Pancreas (tissue), 10 donors: ENCODE measurements around the gene CACNB1. TPM values are rescaled to one million over a fixed set of nuclear protein-coding genes. Genes with fewer than 3 reads are reported as not detected.

Source experiments
- ATAC-seq, 4 donors: fragments of 200-7000 bp; cut with Tn5 transposase; one replicate each; pipeline versions ENCODE4 v1.8.0 to v1.9.1; 2020; ENCODE audit warnings: mild to moderate bottlenecking in 4 of 4, moderate library complexity in 4 of 4
- DNase-seq, 6 donors: peaks; one replicate each; pipeline ENCODE4 v3.0.0-alpha.2; 2020
- FAIRE-seq: peaks from 2 replicates; lab custom pipeline; 2012; peaks lifted over from hg19 to GRCh38; lab: Jason Lieb, UNC
- H3K27ac ChIP-seq, 4 donors: fragments of 200-600 bp; sonication (generic); 1 replicate in 3 of 4; 2 replicates in 1 of 4; pipeline versions ENCODE4 v1.5.0 to v1.8.0; 2020
- H3K27me3 ChIP-seq, 4 donors: fragments of 200-600 bp; one replicate each; pipeline ENCODE4 v1.8.0; 2021
- H3K36me3 ChIP-seq, 3 donors: fragments of 200-600 bp; sonication (generic) in 1 of 3; one replicate each; pipeline versions ENCODE4 v1.5.0 to v1.8.0; 2020 to 2021
- H3K4me1 ChIP-seq, 3 donors: fragments of 200-600 bp; one replicate each; pipeline ENCODE4 v1.8.0; 2021
- H3K4me3 ChIP-seq, 4 donors: fragments of 200-600 bp; sonication (generic) in 2 of 4; one replicate each; pipeline versions ENCODE4 v1.5.0 to v1.8.0; 2020 to 2021
- H3K9me3 ChIP-seq, 4 donors: fragments of 200-600 bp; one replicate each; pipeline ENCODE4 v1.8.0; 2021
- CTCF ChIP-seq, 4 donors: fragments of 200-600 bp; sonication (generic) in 3 of 4; IDR thresholded peaks; one replicate each; pipeline versions ENCODE4 v1.5.0 to v1.8.0; 2021; ENCODE audit warnings: antibody characterized with exemption in 4 of 4
- WGBS, 2 donors: extraction: QIAGEN DNeasy Blood & Tissue Kit; methylation state at CpG; one replicate each; pipeline ENCODE4 v1.1.7; 2013; 5-methylcytosine and 5-hydroxymethylcytosine counted together
- intact Hi-C, 3 donors: fragments of 100-400 bp; cut with DNase I; formaldehyde crosslinking; loops; one replicate each; pipeline versions ENCODE4 v1.11.1 to v1.14.2; 2022
- polyA plus RNA-seq, 2 donors: library from polyadenylated mRNA; stranded (reverse); fragments of 200-250 nt; gene quantifications; one replicate each; pipeline ENCODE4 v1.2.3, GENCODE V29; 2013
- total RNA-seq, 6 donors: library from RNA; stranded (reverse); fragmentation: NEBNext Ultra II Directional in 4 of 6; extraction: Animal tissue kit (Norgen Biotek cat#: 25700) in 4 of 6; gene quantifications; one replicate each; pipeline versions ENCODE4 v1.2.1 to v1.2.4, GENCODE V29; 2021 to 2023
- donor health status: healthy with polysubstance abuse.
- donor health status: DM: no; HTN: no; CAD: no; lungs with moderate emphysema.
- donor health status: DM: no; HTN: no; CAD: no.
- donor health status: control.
- donor health status: control.
- donor health status: Bipolar disorder and iron deficiency.
- donor health status: DM: yes; HTN: yes; CAD: no.
- donor health status: DM: no; HTN: no; CAD: no.
- donor health status: DM: no; HTN: no; CAD: no.
- donor health status: DM: yes; HTN: yes; CAD: no.

Gene CACNB1
- total and polyA plus RNA-seq, 8 donors, result 1.8 to 6.8 (median 2.9) TPM

DNA sequence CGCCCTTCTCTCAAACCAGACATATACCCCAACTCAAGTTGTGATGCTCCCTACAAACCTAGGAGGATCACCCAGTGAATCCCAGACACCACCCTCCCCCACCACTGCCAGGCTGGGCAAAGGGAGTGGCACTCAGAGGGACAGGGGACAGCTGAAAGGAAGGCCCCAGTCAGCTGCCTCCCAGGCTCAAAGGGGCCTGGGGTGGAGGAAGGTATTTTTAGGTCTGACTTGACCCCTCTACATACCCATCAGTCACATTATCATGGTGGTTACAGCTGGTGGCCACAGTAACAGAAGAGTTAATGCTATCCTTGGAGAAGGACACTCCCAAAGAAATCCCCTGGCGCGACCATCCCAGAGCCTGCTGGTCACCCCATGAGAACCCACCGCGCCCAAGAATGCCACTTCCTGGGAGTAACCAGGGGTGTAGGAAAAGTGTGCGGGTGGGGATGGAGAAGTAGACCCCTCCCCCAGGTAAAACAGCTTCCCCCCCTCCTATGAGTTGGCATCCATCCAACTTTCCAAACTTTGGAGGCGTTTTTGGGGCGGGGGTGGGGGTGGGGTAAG, 1.1 kb downstream of the CACNB1 start:
- H3K27ac ChIP-seq, result no peak overlapping the region
- H3K4me1 ChIP-seq, result peaks cover 0 to 5% (median 5%) of the 10 kb centered on the region in 3 donors
- no peak for ATAC-seq
- 51 to 59% methylated on average over 8 of the region's 8 CpGs for WGBS, 2 donors
- intact Hi-C loops, result no loop called here
- H3K4me3 ChIP-seq, result peak overlapping the region in 2 of 4 donors; percentile 71 to 83
- peak in 1 of 6 donors; percentile 22 for DNase-seq
- no peak for FAIRE-seq
- no peaks in the 10 kb centered on the region for H3K27me3 ChIP-seq
- TF ChIP-seq CTCF (IDR thresholded peaks at IDR 0.05), result no peak
- no peaks in the 10 kb centered on the region for H3K9me3 ChIP-seq
- H3K36me3 ChIP-seq, result peaks cover 0 to under 1% (median 0%) of the 10 kb centered on the region in 3 donors

GRCh38 chr17:39195568-39196160, 1.8 kb downstream of the CACNB1 start:
- Histone ChIP-seq H3K4me3 (no peak overlapping the region), H3K4me1 (no peaks in the 10 kb centered on the region), H3K36me3 (no peaks in the 10 kb centered on the region), H3K27me3 (no peaks in the 10 kb centered on the region), H3K27ac (no peak overlapping the region), H3K9me3 (no peaks in the 10 kb centered on the region)
- TF ChIP-seq CTCF (IDR thresholded peaks at IDR 0.05), result no peak
- FAIRE-seq (no peak), DNase-seq (no peak), ATAC-seq (no peak)
- intact Hi-C loops, result no loop called here
- WGBS, 2 donors, result 76 to 80% methylated on average over 8 of the region's 8 CpGs

DNA sequence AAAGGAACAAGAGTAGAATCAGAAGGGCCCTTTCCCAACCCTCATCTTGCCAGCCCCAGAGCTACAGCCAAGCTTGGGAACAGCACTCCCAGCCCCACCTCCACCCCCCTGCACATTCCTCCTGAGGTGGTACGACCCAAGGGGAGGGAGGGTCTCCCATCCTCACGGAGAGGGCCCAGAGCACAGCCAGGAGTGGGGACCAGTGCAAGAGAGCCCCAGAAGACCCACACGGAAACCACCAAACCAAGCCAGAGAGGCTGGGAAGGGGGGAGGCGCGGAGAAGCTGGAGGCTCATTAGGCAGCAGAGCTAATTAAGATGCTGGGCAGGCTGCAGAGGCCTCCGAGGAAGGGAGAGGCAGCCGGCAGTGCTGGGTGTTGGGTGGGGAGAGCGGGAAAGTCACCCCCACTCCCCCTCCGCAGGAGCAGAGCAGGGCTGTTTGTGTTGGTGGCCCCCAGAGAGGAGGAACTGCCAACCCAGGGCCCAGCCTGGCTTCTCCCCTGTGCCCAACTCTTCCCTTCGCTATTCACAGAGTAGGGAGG, 2.4 kb downstream of the CACNB1 start:
- intact Hi-C loops, result no loop called here
- H3K4me3 ChIP-seq, result no peak overlapping the region
- ATAC-seq (no peak), DNase-seq (no peak), FAIRE-seq (no peak)
- no peak for TF ChIP-seq CTCF (IDR thresholded peaks at IDR 0.05)
- no peak overlapping the region for H3K27ac ChIP-seq
- H3K36me3 ChIP-seq, result no peaks in the 10 kb centered on the region
- H3K27me3 ChIP-seq, result no peaks in the 10 kb centered on the region
- no peaks in the 10 kb centered on the region for H3K4me1 ChIP-seq
- WGBS, 2 donors, result 79 to 80% methylated on average over 10 of the region's 10 CpGs
- no peaks in the 10 kb centered on the region for H3K9me3 ChIP-seq

GRCh38 chr17:39194089-39194984, 3.1 kb downstream of the CACNB1 start:
- ATAC-seq (no peak), DNase-seq (peak in 1 of 6 donors; percentile 22), FAIRE-seq (no peak)
- Histone ChIP-seq H3K27me3 (no peaks in the 10 kb centered on the region), H3K36me3 (no peaks in the 10 kb centered on the region), H3K9me3 (no peaks in the 10 kb centered on the region), H3K4me1 (no peaks in the 10 kb centered on the region), H3K4me3 (no peak overlapping the region), H3K27ac (no peak overlapping the region)
- 68 to 74% methylated on average over 19 to 20 of the region's 20 CpGs for WGBS, 2 donors
- TF ChIP-seq CTCF (IDR thresholded peaks at IDR 0.05), result no peak
- intact Hi-C loops, result no loop called here
